Thyroid gland (tissue), 4 donors: ENCODE measurements around the gene TM9SF4.

Experiments
- POLR2A ChIP-seq, 2 donors: fragments of 450-650 bp; IDR thresholded peaks; one replicate each; pipeline ENCODE4 v1.6.1; 2017; ENCODE audit warnings: antibody characterized with exemption in 2 of 2, mild to moderate bottlenecking in 2 of 2, moderate library complexity in 1 of 2
- TF ChIP-seq, protein P1 (sequence below), 6 experiments: fragments of 200-600 bp in 3 of 6; fragments of 450-650 bp in 3 of 6; sonication (generic) in 3 of 6; IDR thresholded peaks; one replicate each; pipeline ENCODE4 v1.5.1; 2016 to 2019; ENCODE audit warnings: antibody characterized with exemption in 6 of 6, mild to moderate bottlenecking in 2 of 6, inconsistent platforms in 1 of 6, moderate library complexity in 1 of 6

DNA sequence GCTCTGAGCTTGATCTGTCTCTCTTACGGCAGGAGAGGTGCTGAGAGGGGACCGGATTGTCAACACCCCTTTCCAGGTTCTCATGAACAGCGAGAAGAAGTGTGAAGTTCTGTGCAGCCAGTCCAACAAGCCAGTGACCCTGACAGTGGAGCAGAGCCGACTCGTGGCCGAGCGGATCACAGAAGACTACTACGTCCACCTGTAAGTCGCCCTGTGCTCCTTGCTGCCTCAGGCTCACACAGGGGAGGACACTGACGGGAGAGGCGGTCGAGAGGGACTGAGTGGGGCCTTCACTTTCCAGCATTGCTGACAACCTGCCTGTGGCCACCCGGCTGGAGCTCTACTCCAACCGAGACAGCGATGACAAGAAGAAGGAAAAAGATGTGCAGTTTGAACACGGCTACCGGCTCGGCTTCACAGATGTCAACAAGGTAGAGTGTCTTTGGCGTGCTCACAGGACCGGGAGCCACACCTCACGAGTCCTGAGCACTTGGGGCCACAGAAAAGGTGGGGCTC, 32.0 kb downstream of the TM9SF4 start:
- TF ChIP-seq, protein P1, sequence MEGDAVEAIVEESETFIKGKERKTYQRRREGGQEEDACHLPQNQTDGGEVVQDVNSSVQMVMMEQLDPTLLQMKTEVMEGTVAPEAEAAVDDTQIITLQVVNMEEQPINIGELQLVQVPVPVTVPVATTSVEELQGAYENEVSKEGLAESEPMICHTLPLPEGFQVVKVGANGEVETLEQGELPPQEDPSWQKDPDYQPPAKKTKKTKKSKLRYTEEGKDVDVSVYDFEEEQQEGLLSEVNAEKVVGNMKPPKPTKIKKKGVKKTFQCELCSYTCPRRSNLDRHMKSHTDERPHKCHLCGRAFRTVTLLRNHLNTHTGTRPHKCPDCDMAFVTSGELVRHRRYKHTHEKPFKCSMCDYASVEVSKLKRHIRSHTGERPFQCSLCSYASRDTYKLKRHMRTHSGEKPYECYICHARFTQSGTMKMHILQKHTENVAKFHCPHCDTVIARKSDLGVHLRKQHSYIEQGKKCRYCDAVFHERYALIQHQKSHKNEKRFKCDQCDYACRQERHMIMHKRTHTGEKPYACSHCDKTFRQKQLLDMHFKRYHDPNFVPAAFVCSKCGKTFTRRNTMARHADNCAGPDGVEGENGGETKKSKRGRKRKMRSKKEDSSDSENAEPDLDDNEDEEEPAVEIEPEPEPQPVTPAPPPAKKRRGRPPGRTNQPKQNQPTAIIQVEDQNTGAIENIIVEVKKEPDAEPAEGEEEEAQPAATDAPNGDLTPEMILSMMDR (IDR thresholded peaks at IDR 0.05): no peak
- no peak for TF ChIP-seq POLR2A (IDR thresholded peaks at IDR 0.05)
